Esophagus muscularis mucosa (tissue), 4 donors: Measurements from ENCODE around the gene RSL1D1.

Experiments used
- EP300 ChIP-seq: sonication (generic); formaldehyde crosslinking; IDR thresholded peaks from one replicate; pipeline ENCODE4 v1.6.1; 2017; ENCODE audit warnings: antibody characterized with exemption
- POLR2A ChIP-seq: fragments of 450-650 bp; IDR thresholded peaks from one replicate; pipeline ENCODE4 v1.6.1; 2017; ENCODE audit warnings: antibody characterized with exemption, moderate library complexity, mild to moderate bottlenecking, low read depth
- POLR2AphosphoS5 ChIP-seq, 2 donors: sonication (generic); formaldehyde crosslinking; IDR thresholded peaks; one replicate each; pipeline ENCODE4 v1.6.1; 2017; ENCODE audit warnings: antibody characterized with exemption in 2 of 2
- TF ChIP-seq, protein P1 (sequence below), 3 experiments: fragments of 200-600 bp in 2 of 3; fragments of 450-650 bp in 1 of 3; sonication (generic) in 2 of 3; IDR thresholded peaks; one replicate each; pipeline ENCODE4 v1.5.1; 2017 to 2019; ENCODE audit warnings: antibody characterized with exemption in 3 of 3, mild to moderate bottlenecking in 2 of 3, moderate library complexity in 1 of 3

DNA sequence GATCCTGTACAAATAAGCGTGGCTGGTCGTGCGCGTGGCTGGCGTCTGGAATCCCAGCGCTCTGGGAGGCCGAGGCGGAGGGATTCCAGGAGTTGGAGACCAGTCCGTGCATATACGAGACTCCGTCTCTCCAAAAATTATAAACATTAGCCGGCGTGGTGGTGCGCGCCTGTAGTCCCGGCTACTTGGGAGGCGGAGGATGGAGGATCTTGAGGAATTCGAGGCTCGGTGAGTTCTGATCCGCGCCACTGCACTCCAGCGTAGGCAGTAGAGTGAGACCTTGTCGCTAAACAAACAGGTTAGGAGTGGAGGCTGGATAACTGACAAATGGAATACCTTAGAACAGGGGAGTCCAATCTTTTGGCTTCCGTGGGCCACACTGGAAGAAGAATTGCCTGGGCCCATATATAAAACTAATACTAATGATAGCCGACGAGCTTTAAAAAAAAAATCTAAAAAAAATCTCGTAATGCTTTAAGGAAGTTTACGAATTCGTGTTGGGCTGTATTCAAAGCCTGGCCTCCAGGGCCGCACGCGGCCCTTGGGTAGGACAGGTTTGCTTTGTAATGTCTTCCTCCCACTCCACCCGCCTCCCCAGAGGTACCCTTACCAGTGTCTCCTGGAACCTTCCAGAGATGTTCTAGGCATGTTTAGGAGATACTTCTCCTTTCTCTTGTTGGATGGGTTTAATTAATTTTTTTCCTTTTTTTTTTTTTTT, 909 bp upstream of the RSL1D1 start:
- TF ChIP-seq, protein P1, sequence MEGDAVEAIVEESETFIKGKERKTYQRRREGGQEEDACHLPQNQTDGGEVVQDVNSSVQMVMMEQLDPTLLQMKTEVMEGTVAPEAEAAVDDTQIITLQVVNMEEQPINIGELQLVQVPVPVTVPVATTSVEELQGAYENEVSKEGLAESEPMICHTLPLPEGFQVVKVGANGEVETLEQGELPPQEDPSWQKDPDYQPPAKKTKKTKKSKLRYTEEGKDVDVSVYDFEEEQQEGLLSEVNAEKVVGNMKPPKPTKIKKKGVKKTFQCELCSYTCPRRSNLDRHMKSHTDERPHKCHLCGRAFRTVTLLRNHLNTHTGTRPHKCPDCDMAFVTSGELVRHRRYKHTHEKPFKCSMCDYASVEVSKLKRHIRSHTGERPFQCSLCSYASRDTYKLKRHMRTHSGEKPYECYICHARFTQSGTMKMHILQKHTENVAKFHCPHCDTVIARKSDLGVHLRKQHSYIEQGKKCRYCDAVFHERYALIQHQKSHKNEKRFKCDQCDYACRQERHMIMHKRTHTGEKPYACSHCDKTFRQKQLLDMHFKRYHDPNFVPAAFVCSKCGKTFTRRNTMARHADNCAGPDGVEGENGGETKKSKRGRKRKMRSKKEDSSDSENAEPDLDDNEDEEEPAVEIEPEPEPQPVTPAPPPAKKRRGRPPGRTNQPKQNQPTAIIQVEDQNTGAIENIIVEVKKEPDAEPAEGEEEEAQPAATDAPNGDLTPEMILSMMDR (IDR thresholded peaks at IDR 0.05), result no peak
- no peak for TF ChIP-seq EP300
- no peak for TF ChIP-seq POLR2AphosphoS5 (IDR thresholded peaks at IDR 0.05)
- no peak for TF ChIP-seq POLR2A
